ENCODE measurements around the gene BFSP2.
"Not testable (repeated sequence)": the region's sequence is repeated elsewhere in the genome, so short reads cannot be mapped to it uniquely, and the experiment has no call there.

BFSP2 gene

DNA sequence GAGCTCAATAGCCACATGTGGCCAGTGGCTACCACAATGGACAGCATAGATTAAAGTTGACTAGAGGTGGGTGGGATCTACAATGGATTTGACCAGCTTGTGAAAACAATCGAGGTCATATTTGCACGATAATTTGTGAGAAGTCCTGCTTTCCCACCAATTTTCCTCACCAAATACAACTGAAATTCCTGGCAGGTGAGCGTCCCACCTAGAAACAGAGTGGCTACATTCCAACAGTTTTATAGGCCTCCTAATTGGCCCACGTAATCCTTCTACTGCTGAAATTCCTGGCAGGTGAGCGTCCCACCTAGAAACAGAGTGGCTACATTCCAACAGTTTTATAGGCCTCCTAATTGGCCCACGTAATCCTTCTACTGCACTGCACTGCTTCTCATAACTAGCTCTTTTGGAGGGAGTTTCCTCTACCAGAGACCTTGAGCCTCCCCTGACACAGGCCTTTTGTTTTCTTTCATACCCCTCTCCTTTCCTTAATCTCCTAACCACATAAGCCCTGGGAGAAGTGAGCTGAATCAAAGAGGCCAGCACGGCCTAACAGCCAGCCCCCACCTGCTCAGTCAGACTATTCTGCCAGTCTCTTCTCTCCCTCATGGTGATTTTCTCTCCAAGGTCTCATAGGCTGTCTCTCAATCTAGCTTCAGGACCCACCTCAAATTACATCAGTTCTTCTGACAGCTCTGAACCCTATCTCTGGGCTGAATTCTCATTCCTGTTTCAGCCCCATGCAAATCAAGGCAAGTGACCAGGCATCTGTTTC lies 80.2 kb downstream of the BFSP2 start:
- no peak overlapping the region for H2AFZ ChIP-seq (ENCODE audit: low read length)
- peaks cover 58% of the 10 kb centered on the region for H3K4me1 ChIP-seq (ENCODE audit: insufficient read depth, low read length, severe bottlenecking)
- H3K4me2 ChIP-seq (ENCODE audit: low read length), result peak overlapping the region; percentile 61
- no peaks in the 10 kb centered on the region for H3K9me2 ChIP-seq (ENCODE audit: low read depth, low read length)
- no peak for TF ChIP-seq EZH2 (IDR thresholded peaks at IDR 0.05; ENCODE audit: borderline replicate concordance, low read length)
- TF ChIP-seq, protein P1, sequence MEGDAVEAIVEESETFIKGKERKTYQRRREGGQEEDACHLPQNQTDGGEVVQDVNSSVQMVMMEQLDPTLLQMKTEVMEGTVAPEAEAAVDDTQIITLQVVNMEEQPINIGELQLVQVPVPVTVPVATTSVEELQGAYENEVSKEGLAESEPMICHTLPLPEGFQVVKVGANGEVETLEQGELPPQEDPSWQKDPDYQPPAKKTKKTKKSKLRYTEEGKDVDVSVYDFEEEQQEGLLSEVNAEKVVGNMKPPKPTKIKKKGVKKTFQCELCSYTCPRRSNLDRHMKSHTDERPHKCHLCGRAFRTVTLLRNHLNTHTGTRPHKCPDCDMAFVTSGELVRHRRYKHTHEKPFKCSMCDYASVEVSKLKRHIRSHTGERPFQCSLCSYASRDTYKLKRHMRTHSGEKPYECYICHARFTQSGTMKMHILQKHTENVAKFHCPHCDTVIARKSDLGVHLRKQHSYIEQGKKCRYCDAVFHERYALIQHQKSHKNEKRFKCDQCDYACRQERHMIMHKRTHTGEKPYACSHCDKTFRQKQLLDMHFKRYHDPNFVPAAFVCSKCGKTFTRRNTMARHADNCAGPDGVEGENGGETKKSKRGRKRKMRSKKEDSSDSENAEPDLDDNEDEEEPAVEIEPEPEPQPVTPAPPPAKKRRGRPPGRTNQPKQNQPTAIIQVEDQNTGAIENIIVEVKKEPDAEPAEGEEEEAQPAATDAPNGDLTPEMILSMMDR (IDR thresholded peaks at IDR 0.05; ENCODE audit: low read length), result no peak
- peaks cover 13% of the 10 kb centered on the region for H3F3A ChIP-seq (ENCODE audit: insufficient read depth, low read length)
- H3K4me3 ChIP-seq (ENCODE audit: low read depth, low read length, poor library complexity, severe bottlenecking), result peak overlapping the region; percentile 41
- no peaks in the 10 kb centered on the region for H4K20me1 ChIP-seq (ENCODE audit: insufficient read depth, low read length)
- peaks cover 10% of the 10 kb centered on the region for H3K9me3 ChIP-seq (ENCODE audit: low read length)
- H3K36me3 ChIP-seq (ENCODE audit: insufficient read depth, low read length), result peaks cover 19% of the 10 kb centered on the region
- H3K27ac ChIP-seq (ENCODE audit: low read depth, low read length, poor library complexity, severe bottlenecking), result peak overlapping the region; percentile 98
- peaks cover 20% of the 10 kb centered on the region; the same call in 1 of the 2 replicates for H3K79me2 ChIP-seq (ENCODE audit: insufficient read depth, low read length)
- no peaks in the 10 kb centered on the region for H3K27me3 ChIP-seq (ENCODE audit: insufficient read depth, low read length)
- peak overlapping the region; percentile 61 for H3K9ac ChIP-seq (ENCODE audit: low read length)

DNA sequence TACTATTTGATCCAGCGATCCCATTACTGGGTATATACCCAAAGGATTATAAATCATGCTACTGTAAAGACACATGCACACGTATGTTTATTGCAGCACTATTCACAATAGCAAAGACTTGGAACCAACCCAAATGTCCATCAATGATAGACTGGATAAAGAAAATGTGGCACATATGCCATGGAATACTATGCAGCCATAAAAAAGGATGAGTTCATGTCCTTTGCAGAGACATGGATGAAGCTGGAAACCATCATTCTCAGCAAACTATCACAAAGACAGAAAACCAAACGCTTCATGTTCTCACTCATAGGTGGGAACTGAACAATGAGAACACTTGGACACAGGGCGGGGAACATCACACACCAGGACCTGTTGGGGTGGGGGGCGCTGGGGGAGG lies 82.6 kb downstream of the BFSP2 start:
- H3K9me3 ChIP-seq (ENCODE audit: low read length), result peaks cover 27% of the 10 kb centered on the region
- not testable (repeated sequence) for H2AFZ ChIP-seq (ENCODE audit: low read length); H3K27ac ChIP-seq (ENCODE audit: low read depth, low read length, poor library complexity, severe bottlenecking); H3K4me2 ChIP-seq (ENCODE audit: low read length); H3K27me3 ChIP-seq (ENCODE audit: insufficient read depth, low read length); H3F3A ChIP-seq (ENCODE audit: insufficient read depth, low read length); H3K9ac ChIP-seq (ENCODE audit: low read length); H3K4me3 ChIP-seq (ENCODE audit: low read depth, low read length, poor library complexity, severe bottlenecking); H4K20me1 ChIP-seq (ENCODE audit: insufficient read depth, low read length); H3K9me2 ChIP-seq (ENCODE audit: low read depth, low read length)
- peaks cover 39% of the 10 kb centered on the region for H3K36me3 ChIP-seq (ENCODE audit: insufficient read depth, low read length)
- peaks cover 21% of the 10 kb centered on the region; the same call in 1 of the 2 replicates for H3K79me2 ChIP-seq (ENCODE audit: insufficient read depth, low read length)
- peaks cover 34% of the 10 kb centered on the region for H3K4me1 ChIP-seq (ENCODE audit: insufficient read depth, low read length, severe bottlenecking)

DNA sequence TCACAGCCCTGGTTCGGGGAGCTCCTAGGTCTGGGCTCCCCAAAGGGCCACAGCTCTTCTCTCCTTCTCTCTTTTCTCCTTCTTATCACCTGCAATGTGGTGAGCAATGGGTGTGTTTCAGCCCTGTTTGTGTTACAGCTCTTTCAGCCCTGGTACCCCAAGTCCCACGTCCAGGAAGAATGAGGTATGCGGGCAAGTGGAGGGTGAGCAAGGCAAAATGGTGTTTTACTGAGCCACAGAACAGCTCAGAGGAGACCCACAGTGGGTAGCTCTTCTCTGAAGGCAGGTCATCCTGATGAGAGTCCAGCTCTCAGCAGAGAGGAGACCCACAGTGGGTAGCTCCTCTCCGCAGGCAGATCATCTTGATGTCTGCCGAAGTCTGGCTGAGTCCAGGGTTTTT lies 86.8 kb downstream of the BFSP2 start:
- H3K4me2 ChIP-seq (ENCODE audit: low read length), result no peak overlapping the region
- no peaks in the 10 kb centered on the region for H3F3A ChIP-seq (ENCODE audit: insufficient read depth, low read length)
- no peak overlapping the region for H2AFZ ChIP-seq (ENCODE audit: low read length)
- H4K20me1 ChIP-seq (ENCODE audit: insufficient read depth, low read length), result no peaks in the 10 kb centered on the region
- no peaks in the 10 kb centered on the region for H3K9me2 ChIP-seq (ENCODE audit: low read depth, low read length)
- H3K36me3 ChIP-seq (ENCODE audit: insufficient read depth, low read length), result peaks cover 60% of the 10 kb centered on the region
- peaks cover 25% of the 10 kb centered on the region; the same call in 1 of the 2 replicates for H3K79me2 ChIP-seq (ENCODE audit: insufficient read depth, low read length)
- H3K4me3 ChIP-seq (ENCODE audit: low read depth, low read length, poor library complexity, severe bottlenecking), result no peak overlapping the region
- H3K9me3 ChIP-seq (ENCODE audit: low read length), result peaks cover 33% of the 10 kb centered on the region
- no peak overlapping the region for H3K9ac ChIP-seq (ENCODE audit: low read length)
- H3K27ac ChIP-seq (ENCODE audit: low read depth, low read length, poor library complexity, severe bottlenecking), result no peak overlapping the region
- TF ChIP-seq, protein P1 (IDR thresholded peaks at IDR 0.05; ENCODE audit: low read length), result no peak
- H3K27me3 ChIP-seq (ENCODE audit: insufficient read depth, low read length), result no peaks in the 10 kb centered on the region
- peaks cover 37% of the 10 kb centered on the region for H3K4me1 ChIP-seq (ENCODE audit: insufficient read depth, low read length, severe bottlenecking)

DNA sequence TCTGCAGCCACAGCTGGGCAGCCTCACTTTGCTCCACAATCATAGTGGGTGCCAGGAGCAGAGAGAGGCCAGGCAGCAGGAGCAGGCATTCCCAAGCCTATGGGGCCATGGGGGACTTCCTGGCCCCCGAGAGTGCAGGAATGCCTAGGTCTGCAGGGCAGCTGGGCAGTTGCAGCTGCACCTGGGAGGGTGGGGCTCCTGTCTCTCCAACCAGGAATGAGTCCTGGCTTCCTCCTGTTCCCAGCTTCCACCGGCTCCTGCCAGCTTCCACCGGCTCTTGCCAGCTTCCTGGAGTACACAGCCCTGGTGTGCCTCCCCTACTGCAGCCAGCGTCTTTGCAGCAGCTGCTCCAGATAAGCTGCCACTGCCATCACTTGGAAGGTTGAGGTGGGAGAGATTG lies 87.3 kb downstream of the BFSP2 start:
- H3K27me3 ChIP-seq (ENCODE audit: insufficient read depth, low read length), result no peaks in the 10 kb centered on the region
- peaks cover 60% of the 10 kb centered on the region for H3K36me3 ChIP-seq (ENCODE audit: insufficient read depth, low read length)
- no peaks in the 10 kb centered on the region for H4K20me1 ChIP-seq (ENCODE audit: insufficient read depth, low read length)
- H3K4me2 ChIP-seq (ENCODE audit: low read length), result no peak overlapping the region
- H3K4me1 ChIP-seq (ENCODE audit: insufficient read depth, low read length, severe bottlenecking), result peaks cover 43% of the 10 kb centered on the region
- no peaks in the 10 kb centered on the region for H3K9me2 ChIP-seq (ENCODE audit: low read depth, low read length)
- no peak overlapping the region for H3K27ac ChIP-seq (ENCODE audit: low read depth, low read length, poor library complexity, severe bottlenecking)
- H3K79me2 ChIP-seq (ENCODE audit: insufficient read depth, low read length), result peaks cover 25% of the 10 kb centered on the region; the same call in 1 of the 2 replicates
- H3K9ac ChIP-seq (ENCODE audit: low read length), result no peak overlapping the region
- TF ChIP-seq, protein P1 (IDR thresholded peaks at IDR 0.05; ENCODE audit: low read length), result no peak
- no peak for TF ChIP-seq EZH2 (IDR thresholded peaks at IDR 0.05; ENCODE audit: borderline replicate concordance, low read length)
- no peak overlapping the region for H3K4me3 ChIP-seq (ENCODE audit: low read depth, low read length, poor library complexity, severe bottlenecking)
- H3K9me3 ChIP-seq (ENCODE audit: low read length), result peaks cover 33% of the 10 kb centered on the region
- H2AFZ ChIP-seq (ENCODE audit: low read length), result no peak overlapping the region
- no peaks in the 10 kb centered on the region for H3F3A ChIP-seq (ENCODE audit: insufficient read depth, low read length)
